Anterior cingulate cortex (tissue), 58 donors: Measurements from ENCODE around the gene CRAMP1.
"Not testable (repeated sequence)": the region's sequence is repeated elsewhere in the genome, so short reads cannot be mapped to it uniquely, and the experiment has no call there.

Experiments used
- DNase-seq, 58 donors: peaks; one replicate each; lab custom pipeline; 2025; lab: John Stamatoyannopoulos, UW

The CRAMP1 gene

DNA sequence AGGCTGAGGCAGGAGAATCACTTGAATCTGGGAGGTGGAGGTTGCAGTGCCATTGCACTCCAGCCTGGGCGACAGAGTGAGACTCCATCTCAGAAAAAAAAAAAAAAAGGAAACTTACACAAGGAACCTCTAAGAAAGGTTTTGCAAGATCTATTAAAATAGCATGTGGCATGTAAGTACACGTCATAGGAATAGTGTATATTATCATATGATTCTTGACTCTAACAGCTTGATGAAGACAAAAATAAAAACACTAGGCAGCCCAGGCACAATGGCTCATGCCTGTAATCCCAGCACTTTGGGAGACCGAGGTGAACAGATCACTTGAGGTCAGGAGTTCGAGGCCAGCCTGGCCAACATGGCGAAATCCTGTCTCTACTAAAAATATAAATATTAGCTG lies 16.6 kb upstream of the CRAMP1 start:
- DNase-seq = not testable (repeated sequence)

DNA sequence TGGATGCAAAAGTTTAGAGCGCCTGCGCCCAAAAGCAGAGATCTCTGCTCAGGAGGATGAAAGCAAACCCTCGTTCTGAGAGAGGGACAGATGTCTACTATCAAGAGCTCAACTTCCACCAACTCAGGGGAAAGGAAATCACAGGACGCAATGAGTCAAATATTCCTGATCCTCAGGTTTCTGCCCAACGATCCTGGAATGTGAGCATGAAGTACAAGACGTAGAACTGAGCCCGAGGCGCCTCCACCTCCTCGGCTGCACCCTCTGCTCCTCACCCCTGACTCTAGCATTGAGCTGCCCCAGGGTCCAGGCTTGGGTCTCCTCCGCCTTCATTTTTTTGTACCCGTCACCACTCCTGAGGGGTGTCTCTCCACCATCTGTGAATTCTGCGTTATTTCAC lies 15.6 kb upstream of the CRAMP1 start:
- no peak for DNase-seq

DNA sequence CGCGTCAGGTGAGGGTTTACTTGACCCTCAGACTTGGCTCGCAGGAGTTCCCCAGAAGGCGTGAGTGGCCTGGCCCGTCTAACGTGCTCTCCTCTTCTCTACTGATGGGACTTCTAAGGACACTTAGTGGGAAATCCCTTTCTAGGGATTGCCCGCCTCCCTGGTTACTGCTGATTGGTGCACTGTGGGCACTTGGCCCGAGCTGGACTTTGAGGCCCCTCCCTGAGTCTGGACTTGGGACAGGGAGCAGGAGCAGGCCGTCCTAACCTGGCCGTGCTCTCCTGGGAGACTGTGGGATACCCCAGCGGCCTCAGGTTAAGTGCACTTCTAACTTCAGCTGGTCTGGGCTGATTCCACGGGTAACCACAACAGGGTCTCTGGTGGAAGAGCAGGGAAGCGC lies 15.0 kb upstream of the CRAMP1 start:
- no peak for DNase-seq

DNA sequence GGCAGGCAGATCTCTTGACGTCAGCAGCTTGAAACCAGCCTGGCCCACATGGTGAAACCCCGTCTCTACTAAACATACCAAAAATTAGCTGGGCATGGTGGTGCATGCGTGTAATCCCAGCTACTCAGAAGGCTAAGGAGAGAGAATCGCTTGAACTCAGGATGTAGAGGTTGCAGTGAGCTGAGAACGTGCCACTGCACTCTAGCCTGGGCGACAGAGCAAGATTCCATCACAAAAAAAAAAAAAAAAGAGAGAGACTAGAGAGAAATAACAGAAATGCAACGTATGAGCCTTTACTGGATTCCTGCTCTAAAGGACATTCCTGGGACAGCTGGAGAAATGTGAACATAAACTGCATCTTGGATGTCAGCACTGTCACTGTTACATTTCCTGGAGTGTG lies 11.1 kb upstream of the CRAMP1 start:
- DNase-seq = no peak

DNA sequence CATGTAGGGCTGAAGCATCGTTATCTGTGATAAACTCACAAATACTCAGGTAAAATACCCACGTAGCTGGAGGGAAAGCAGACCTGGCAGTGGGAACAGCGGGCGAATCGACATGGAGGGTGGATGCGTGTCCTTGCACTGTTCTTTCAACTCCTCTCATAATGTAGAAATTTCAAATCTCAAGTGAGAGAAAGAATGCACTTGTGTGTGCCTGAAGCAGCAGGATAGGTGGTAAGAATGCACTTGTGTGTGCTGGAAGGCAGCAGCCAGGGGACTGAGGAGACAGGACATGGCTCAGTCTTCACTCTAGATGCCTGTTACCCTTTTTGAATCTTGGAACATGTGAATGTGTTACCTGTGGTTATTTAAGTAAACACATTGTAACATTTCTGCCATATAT lies 10.7 kb upstream of the CRAMP1 start:
- no peak for DNase-seq

DNA sequence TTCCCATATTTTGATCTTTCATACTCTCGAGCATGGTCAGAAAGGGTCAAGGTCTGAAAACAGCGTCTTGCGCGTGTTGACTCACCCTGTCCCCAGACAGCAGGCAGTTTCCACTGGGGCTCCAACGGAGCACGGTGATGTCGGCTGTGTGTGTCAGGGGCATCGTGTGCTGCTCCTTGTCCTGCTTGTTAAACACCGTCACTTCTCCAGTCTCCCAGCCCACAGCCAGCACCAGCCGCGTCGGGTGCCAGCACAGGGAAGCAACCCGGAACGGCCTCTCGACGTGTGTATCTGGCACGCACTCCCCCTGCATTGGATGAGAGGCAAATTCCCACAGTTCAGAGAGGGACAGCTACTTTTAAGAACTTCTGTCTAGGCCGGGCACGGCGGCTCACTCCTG lies 9.9 kb upstream of the CRAMP1 start:
- no peak for DNase-seq

DNA sequence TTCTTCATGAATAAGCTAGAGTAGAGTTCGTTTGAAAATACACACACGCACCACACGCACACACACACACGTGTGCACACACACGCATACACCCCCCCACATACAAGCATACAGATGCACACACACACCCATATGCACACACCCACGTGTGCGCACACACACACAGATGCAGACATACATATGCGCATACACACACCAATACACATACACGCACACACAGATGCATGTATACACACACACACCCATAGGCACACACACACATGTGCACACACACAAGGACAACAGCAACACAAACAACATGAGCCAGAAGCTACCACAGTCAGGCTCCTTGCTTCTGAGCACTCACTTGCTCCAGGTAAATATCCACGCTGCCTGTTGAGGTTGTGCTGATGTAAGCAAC lies 5.4 kb upstream of the CRAMP1 start:
- DNase-seq = no peak

DNA sequence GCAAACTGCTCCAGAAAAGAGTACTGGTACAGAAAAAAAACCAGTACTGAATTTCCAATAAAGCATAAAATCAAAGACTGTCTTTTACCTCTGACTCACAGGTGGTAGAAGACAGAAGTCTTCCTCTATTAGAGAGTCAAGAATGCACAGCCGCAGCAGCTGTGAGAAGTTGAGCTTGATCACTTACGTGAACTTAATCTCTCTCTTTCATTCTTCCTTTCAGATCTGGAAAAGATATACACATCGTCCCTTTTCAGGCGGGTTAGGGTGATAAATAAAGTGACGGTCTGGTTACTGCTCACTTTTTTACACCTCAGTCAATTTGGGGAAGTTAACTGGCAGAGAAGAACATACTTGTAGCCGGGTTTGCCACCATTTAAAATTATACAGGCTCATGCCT lies 4.2 kb upstream of the CRAMP1 start:
- DNase-seq = no peak

DNA sequence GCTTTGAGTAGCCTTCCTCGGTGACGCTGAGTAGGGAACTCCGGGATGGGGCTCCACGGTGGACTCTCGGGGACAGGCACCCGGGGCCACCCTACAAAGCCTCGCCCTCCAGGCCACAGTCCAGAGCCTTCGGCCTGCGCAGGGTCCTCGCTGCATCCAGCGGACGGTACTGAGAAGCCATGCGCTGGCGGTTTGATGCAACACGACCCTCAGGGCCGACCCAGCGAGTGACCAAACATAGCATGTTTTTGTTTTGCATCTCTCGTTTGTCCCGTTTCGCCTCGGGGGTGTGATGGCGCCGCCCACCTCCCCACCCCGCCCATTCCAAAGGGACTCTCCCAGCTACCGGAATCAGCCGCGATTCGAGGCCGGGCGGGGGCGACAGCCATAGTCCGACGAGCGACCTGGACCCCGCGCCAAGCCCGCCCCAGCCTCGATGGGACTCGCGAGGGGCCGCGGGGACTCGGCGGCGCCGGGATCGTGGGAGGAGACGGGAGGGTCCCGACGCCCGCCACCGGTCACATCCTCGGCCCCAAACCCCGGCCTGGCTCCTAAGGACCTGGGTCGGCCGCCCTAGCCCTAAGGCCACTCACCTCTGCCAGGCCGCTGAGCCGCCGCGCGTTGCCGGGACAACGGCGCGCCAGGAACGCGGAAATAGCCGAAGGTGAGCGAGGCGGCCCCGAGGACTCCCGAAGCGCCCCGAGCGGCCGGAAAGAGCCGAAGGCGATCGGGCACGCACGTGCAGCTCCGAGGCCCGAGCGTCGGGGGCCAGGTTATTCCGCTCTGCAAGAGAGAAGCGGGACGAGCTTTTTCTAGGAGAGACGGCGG lies 1.9 kb upstream of the CRAMP1 start:
- DNase-seq = peak in 56 of 58 donors; percentile 32 to 86 (median 70)

DNA sequence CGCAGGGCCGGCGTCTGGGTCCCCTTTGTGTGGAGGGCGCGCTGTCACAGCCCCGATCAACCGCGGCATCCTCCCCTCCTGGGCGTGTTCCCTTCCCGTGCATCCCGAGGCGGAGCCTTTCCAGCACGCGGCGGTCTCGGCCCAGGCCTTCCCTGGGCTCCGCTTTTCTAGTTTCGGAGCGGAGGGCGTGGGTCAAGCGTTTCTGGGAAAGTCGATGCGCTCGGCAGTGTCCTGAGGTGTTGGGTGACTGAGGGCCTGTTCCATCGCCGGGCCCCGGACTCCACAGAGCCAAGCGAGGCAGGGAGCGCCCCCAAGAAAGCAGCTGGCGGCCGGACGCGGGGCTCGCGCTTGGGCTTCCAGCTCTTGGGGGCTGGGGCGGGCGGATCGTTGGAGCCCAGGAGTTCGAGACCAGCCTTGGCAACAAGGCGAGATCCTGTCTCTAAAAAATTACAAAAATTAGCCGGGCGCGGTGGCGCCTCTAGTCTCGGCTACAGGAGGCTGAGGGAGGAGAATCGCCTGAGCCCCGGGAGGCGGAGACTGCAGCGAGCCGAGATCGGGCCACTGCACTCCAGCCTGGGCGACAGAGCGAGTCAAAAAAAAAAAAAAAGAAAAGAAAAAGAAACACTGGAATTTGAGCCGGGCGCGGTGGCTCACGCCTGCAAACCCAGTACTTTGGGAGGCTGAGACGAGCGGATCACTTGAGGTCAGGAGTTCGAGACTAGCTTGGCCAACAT lies 1.1 kb upstream of the CRAMP1 start:
- peak in 8 of 58 donors; percentile 39 to 67 (median 53) for DNase-seq

DNA sequence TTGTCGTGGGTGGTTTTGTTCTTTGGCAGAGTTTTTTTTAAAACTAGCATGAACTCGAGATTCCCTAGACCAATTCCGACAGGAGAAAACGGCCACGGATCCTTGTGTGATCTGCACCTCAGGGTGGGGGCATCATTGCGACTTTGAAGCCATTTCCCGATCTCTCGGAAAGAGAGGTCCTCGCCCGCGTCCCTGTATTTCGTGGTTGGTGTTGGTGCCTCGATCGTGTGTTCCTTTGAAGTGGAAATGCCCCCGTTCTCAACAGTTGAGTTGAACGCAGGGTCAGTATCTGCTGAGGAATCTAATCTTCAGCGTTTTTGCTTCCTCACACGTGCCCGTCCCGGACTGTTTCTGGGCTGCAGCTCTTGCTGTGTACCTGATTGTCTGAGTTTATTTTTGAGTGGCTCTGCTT lies 1.1 kb downstream of the CRAMP1 start:
- DNase-seq = no peak

DNA sequence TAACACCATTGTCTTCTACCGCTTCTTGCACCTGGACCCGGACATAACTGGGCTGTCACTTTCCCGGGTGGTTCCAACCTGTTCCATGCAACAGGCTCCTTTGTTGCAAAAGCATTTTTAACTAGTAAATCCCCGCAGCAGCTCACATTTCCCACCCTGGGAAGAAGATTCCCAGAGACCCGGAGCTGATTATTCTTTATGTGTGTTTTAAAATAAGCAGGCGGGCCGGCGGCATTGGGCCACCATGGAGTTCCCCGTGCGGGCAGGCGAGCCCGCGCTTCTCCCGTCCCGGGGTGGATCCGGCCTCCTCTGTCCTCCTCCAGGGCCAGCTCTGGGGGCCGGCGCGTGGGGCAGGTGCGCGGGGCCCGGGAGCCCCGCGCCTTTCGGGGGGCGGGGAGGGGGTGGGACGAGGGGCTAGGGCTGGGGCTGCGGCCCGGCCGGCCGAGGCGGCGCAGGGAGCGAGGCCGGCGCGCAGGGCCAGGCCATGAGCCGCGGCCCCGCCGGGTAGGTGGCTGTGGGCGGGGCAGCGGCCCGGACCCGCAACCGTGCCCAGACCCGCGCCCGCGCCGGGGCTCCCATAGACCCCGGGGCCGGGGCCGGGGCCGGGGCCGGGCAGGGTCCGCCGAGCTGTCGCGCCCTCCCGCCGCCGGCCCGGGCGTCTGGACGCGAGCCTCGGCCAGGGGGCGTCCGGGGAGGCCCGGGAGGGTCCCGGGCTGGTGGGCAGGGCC lies 1.7 kb downstream of the CRAMP1 start:
- DNase-seq = no peak

DNA sequence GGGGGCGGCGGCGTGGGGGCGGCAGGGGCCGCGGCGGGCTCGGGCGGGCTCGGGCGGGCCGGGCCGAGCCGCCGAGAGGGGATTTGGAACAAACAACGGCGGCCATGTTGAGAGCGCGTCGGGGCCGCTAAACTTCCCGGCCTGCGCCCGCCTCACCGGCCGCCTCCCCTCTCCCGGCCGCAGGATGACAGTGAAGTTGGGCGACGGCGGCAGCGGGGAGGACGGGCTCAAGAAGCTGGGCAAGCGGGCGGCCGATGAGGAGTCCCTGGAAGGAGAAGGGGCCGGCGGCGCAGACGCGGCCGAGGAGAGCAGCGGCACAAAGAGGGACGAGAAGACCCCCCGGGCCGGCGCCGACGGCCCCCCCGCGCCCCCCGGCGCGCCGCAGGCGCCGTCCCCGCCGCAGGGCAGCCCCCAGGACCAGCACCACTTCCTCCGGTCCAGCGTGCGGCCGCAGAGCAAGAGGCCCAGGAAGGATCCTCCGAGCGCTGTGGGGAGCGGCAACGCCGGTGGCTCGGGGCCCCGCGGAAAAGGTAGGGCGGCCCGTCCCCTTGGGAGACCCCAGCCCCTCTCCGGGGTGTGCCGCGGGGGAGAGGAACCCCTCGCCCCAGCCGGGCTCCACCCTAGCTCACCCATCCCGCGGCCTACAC lies 2.4 kb downstream of the CRAMP1 start:
- peak in 1 of 58 donors; percentile 9 for DNase-seq

DNA sequence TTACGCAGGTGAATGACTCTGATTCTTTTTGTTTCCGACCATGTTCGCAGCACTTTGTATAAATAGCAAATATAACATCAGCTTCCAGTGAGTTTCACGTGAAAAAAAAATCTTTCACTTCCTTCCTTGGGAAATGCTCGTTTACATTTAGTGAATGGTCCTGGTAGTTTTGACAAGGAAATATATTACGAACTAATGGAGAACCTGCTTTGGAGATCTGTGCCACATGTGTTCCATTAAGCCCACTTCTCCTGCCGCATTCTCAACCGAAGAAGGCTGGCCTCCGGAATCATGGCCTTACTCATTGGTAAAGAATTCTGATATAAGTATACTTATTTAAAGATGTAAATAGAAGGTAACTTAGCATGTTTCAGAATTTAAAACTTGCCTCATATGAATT lies 3.6 kb downstream of the CRAMP1 start:
- DNase-seq = no peak

DNA sequence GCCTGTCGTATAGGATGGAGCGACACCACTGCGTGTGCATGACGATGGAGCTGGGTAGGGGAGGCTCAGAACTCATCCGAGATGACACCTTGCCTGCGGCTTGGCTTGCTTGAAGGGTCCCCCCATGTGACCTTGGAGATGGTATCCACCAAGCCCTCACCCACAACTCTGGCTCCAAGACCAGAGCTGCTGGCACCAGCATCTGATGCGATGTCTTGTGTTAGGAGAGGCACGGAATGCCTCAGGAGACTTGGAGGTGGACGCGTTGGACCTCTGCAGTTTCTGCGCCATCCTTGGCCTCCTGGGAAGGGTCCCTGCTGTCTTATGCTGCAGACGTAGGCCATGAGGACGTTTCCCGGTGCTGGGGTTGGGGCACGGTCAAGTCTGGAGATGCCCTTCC lies 7.8 kb downstream of the CRAMP1 start:
- DNase-seq = no peak

DNA sequence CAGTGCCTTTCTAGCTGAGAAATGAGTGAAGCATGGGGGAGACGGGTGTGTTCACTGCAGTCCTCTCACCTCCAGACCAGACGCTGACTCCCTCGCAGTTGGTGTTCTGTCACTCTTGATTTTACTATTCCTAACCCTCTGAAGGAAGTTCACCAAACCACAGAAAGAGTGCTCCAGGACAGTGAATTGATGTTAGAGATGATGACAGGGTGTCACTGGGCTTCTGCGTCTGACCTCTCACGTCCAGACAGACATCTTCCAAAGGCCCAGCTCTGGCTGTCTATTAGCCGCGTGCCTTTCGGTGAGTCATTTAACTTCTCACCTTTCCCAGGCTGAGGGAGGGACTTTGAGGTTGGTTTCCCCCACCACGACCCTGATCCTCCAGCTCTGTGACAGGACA lies 8.2 kb downstream of the CRAMP1 start:
- no peak for DNase-seq

DNA sequence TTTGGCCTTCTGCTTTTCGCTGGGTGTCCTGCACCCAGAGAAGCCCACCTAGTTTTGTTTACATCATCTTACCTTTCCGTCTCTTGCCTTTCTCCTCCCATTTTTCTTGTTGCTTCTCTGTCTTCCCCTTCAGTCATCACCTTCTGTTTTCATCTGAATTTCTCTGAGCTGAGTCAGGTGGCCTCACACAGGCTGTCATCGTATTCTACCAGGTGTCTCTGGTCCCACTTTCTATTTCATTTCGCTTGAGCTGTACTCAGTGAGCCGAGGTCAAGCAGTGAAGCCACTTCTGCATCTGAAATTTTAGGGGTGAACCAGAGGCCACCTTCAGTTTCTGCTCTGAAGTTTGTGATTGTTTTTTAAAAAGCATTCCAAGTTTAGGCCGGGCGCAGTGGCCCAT lies 9.7 kb downstream of the CRAMP1 start:
- no peak for DNase-seq

DNA sequence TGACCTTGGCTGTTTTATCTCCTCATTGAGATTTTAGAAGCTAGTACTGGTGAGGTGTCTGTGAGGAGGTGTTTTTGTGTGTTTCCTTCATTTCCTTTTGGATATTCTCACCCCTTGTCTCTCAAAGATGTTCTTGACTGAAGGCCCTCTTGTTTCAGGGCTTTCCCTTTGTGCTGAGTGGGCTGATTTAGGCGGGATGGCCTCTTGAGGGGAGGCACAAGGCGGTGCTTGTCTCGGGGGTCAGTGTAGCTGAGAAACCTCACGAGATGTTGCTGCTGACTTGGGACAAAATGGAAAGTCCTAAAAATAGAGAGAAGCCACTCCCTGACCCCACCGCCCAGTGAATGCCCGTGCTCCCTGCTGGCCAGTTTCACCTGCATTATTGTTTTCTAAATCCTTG lies 14.2 kb downstream of the CRAMP1 start:
- no peak for DNase-seq

DNA sequence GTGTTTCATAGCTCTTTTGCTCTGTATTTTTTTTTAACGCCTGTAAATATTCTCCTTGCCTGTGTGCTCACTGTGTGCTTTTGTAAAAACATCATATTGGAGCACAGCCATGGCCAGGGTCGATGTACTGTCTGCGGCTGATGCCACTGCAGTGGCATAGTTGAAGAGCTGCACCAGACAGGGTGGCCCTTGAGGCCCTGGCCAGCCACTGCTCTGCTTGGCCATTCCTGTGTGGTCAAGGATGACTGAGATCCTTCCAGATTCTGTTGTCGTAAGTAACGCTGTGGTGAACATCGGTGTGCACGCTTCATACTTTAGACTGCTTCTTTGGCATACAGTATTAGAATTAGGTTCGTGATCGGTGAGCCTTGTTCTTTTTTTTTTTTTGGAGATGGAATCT lies 14.6 kb downstream of the CRAMP1 start:
- DNase-seq = no peak

DNA sequence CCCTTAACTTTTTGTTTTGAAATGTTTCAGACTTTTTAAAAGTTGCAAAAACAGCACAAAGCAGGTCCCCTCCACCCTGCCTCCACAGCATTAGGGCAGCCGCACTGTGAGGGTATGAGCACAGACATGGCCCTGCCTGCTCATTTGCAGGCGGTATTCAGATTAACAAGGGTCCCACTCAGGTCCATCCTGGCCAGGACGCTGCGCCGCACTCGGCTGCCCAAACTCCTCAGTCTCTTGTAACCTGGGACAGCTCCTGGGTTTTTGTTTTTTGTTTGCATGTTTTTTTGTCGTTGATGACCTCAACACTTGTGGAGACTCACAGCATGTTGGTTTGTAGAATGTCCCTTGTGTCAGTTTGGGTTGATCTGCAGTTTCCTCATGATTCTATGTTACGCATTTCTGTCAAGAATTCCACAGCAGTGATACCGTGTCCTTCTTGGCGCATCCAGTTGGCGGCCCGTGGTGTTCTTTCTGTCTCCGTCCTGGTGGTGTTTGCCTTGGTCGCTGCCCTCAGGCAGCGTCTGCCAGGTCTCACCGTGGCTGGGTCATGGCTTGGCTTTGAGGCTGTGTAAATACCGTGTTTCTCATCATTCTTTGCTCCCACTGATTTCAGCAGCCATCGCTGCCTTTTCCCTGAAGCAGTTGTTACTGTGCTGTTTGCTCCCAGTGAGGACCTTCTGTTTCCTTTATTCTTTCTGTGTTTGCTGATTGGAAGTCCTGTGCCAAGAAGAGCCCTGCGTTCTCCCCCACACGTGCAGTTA lies 18.5 kb downstream of the CRAMP1 start:
- no peak for DNase-seq
